DMS153 treated with DMSO at 0.1 percent for 48 hours (cell line): Measurements from ENCODE around the gene SYT5.
"Not testable (repeated sequence)": the region's sequence is repeated elsewhere in the genome, so short reads cannot be mapped to it uniquely, and the experiment has no call there.

Source experiments
- DNase-seq: peaks from one replicate; lab custom pipeline; 2025; ENCODE audit not compliant: unreplicated experiment; lab: John Stamatoyannopoulos, UW

SYT5 gene

GRCh38 chr19:55208880-55209692 lies 29.0 kb upstream of the SYT5 start, which contains the start of gene PTPRH:
TSS of gene PTPRH (minus strand) at chr19:55209501. CDS start at chr19:55209433, 68 bp downstream.
- peak; percentile 26 for DNase-seq

DNA sequence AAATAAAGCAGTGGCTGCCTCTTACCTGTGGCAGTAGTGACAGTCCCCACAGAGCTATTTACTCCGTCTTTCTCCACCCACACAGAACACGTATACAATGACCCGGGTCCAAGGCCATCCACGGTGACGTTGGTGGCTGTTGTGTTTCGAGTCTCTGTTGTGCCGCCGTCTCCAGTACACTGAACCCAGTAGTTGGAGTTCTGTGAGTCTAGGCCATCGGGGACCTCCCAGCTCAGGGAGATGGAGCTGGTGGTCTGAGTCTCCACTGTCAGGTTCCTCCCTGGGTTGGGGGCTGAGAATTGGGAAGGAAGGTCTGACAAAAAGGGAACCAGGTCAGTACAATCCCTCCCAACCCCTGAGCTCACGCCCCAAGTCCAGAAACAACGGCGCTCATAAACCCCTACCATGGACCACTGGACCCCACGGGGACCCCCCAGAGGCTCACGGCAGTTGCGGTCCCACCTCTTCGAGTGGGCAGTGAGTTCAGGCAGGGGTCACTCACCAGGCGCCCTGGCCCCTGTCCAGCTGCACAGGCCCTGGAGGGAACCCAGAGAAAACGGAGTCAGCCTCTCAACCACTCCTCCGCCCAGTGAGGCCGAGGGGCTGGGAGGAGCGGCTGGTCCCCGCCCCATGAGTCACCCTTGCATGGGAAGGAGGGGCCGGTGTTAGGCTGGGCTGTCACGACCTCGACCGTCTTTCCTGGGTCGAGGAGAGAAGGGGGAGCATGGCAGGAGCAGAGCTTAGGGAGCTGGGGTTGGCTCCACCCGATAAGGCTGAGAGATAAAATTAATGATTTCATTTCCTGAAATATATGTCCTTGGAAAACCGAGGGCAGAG lies 26.8 kb upstream of the SYT5 start:
- DNase-seq = peak; percentile 49

- DNase-seq = not testable (repeated sequence)
These were observed 22.1 kb upstream of the SYT5 start for GRCh38 chr19:55202199-55202598.

GRCh38 chr19:55199620-55200204 lies 19.6 kb upstream of the SYT5 start:
- DNase-seq = no peak

DNA sequence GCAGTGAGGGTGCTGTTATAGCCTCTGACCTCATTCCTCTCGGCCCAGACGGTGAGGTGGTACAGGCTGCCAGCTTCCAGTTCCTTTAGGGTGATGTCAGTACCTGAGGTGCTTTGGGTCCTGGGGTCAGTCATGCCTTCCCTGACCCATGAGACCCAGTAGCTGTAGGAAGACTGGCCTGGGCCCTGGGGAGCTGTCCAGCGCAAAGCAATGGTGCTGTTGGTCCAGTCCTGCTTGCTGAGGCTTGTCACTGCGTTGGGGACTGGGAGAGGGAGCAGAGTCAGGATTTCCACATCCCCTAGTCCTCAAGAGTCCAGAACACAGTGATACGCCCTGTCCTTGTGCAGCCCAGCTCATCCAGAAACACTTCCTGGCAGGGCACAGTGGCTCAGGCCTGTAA lies 18.6 kb upstream of the SYT5 start:
- DNase-seq = no peak

DNA sequence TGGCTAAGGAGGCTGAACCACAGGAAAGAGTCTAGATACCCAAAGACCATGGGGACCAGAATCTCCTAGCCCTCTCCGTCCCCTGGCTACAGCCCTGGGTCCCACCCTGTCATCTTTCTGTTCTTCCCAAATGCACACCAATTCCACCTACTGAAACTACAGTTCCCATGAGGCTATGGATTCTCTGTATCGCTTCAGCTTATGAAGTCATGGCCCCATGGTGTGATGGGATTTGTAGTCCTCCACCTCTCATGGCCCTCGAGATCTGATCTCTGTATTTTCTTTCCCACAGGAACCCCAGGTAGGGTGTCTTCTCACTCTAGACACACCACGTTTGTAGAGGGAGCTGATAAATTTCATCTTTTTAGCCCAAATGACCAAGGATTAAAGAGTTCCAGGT lies 17.4 kb upstream of the SYT5 start:
- DNase-seq = no peak

DNA sequence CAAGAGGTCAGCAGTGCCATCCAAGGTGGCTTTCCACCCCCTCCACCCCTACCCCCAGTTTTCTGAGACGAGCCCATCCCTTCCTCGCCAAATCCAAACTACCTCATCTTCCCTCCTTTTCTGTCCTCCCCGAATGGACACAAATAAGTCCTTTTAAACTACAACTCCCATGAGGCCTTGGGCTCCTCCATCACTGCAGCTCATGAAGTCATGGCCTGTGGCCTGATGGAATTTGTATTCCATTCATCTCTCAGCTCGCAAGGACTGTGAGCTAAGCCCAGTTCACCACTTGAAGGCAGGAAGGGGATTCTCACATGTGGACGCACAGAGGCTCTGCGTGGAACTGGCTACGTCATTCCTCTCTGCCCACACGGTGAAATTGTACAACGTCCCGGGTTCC lies 16.7 kb upstream of the SYT5 start:
- DNase-seq = no peak

DNA sequence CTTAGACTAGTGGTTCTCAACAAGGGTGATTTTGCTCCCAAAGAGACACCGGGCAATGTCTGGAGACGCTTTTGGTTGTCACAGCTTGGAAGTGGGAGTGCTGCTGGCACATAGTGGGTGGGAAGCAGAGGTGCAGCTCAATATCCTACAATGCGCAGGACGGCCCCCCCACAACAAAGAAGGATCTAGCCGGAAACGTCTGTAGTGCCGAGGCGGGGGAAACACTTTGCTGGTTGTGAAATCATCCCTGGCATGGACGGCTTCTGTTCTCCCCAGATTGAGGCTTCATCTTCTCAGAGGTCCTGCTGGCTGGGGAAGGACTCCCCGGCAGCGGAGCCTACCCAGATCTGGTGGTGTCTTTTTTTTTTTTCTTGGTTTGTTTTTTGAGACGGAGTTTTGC lies 13.4 kb upstream of the SYT5 start:
- DNase-seq = no peak

- no peak for DNase-seq
These were observed 9.3 kb upstream of the SYT5 start for GRCh38 chr19:55189403-55189835.

GRCh38 chr19:55188625-55189024 lies 8.5 kb upstream of the SYT5 start:
- no peak for DNase-seq

DNA sequence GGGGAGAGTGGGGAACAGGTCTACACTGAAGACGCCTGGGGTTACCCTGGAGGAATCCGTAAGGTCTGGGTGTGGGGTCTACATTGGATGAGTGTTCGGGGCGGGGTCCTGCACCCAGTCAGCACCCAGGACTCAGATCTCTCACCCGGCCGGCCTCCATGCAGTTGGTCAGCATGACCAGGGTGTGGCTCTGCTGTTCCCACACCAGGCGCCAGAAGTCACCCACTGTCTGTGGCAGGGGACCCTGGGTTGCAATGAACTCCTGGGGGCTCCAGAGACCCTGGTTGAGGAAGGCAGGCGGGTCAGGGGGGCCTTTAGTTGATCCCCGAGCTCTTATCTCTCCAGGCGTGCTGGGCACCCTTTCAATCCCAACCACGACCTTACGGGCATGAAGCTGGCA lies 6.0 kb upstream of the SYT5 start:
- DNase-seq = no peak

DNA sequence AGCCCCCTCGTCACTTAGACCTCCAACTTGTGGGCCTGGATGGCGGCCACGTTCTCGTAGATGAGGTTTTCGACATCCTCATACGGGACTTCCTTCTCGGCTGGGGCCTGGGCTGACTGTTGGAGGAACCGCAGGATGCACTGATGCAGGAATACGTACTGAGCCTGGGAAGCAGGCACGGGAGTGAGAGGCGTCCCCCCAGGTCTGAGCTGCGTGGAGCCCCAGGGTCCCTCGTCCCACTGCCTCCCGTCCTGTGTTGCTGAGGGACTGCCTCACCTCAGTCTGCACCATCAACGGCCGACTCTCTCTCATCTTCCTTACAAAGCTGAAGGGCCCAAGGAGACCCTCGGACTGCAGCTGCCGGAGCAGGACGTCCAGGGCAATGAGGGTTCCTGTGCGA lies 1.7 kb upstream of the SYT5 start:
- DNase-seq = no peak

GRCh38 chr19:55178781-55179599 lies 1.1 kb downstream of the SYT5 start:
- DNase-seq = peak; percentile 87

DNA sequence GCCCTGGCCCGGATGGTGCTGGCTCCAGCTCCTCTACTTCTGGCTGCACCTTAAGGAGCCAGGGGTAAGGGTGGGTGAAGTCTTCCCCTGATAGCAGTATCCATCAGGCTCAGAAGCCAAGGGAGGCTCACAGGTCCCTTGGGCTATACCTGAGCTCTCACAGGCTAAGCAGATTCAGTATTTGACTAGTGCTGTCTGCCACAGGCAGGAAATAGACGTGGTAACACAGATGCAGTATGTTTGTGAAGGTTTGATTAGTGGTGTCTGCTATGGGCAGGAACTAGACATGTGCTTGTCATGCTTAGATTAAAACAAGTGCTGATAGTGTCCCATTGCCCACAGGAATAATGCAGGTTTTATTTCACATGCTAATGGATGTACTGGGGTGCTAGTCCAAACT lies 4.0 kb downstream of the SYT5 start:
- no peak for DNase-seq

DNA sequence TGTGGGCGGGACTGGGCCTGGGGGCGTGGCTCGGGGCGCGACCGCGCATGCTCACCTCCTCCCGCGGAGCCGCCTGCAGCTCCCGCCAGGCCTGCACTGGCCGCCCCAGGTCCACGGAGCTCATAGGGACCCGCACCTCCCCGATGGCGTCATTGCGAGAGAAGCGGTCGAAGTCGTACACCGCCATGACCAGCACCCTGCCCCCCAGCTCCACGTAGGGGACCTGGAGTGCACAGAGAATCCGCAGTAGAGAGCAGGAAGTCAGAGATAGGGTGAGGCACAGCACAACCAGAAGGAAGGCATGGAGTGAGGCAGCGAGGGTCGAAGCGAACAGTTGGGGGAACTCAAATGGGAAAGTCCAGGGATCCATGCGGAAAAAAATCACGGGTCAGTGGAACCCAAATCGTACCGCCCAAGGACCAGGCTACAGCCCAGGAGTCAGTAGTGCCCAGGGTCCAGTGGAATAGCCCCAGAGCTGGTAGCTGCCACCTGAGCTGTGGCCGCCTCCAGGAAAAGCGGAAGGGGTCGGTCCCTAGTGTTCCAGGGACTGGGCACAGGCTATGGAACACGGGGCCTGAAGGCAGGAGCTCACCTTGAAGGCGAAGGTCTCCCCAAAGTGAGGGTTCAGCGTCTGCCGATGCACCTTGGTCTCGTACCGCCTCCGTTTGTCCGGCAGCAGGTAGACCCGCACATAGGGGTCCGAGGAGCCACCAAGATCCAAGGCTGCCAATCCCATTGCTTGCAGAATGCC lies 4.8 kb downstream of the SYT5 start:
- no peak for DNase-seq

DNA sequence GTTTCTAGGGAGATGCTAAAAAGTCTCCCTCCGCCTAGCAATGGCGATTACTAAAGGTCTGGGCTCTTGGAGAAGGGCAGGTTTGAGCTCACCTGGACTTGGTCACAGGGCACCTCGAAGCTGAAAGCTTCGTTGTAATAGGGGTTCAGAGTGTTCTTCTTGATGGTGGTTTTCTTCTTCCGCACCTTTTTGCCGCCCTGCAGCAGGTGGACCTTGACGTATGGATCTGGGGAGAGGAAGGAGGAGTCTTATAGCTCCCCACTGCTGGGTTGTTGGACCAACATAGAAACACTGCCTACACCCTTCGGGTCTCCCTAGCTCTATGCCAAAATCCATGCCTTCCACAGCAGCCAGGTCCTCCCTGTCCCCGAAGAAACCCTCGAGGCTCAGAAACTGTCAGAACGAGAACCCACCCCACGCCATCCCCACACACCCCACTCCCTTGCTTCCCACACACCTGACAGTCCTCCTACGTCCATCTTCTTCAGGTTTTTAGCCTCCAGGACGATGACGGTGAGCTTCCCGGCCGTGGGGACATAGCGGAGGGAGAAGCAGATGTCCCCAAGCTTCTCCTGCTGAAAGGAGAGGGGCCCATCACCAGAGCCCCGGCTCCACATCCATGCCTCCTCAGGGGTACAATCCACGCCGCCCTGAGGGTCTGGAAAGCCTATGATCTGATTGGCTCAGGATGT lies 5.5 kb downstream of the SYT5 start:
- DNase-seq = no peak

- peak; percentile 68 for DNase-seq
These were observed 6.2 kb downstream of the SYT5 start for GRCh38 chr19:55173714-55174409.

GRCh38 chr19:55173186-55173713 lies 6.8 kb downstream of the SYT5 start:
- DNase-seq = no peak

DNA sequence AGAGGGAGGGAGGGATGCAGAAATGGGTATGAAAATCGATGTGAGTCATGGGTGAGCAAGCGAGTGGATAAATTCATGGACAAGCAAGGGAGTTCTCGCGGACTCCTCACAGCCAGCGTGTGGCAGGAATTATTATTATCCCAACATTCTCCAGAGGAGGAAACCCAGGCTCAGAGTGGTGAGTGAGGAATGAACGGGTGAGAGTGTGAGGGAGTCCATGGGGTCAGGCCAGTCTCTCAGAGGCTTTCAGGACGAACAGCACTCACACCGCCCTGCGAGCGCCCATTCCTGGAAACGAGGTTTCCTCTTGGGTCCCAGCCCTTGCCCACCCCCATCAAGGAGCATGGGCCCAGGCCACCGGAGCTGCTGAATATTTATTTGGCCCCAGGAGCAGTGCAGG lies 7.3 kb downstream of the SYT5 start:
- DNase-seq = no peak
